MM.1S (cell line): Measurements from ENCODE around the gene KLRD1.

Experiments
- EZH2 ChIP-seq: fragments of 300-600 bp; sonication (generic); optimal IDR thresholded peaks from 2 replicates; pipeline ENCODE3; 2017; ENCODE audit warnings: low read depth, mild to moderate bottlenecking, antibody characterized with exemption, low read length, mixed read lengths
- EZH2phosphoT487 ChIP-seq: fragments of 300-600 bp; sonication (generic); IDR thresholded peaks from 2 replicates; pipeline ENCODE4 v1.6.1; 2018; ENCODE audit warnings: antibody characterized with exemption, low read length
- TF ChIP-seq, protein P1 (sequence below): fragments of 300-600 bp; sonication (generic); IDR thresholded peaks from 2 replicates; pipeline ENCODE4 v1.5.1; 2016; ENCODE audit warnings: antibody characterized with exemption, low read length, mixed read lengths

DNA sequence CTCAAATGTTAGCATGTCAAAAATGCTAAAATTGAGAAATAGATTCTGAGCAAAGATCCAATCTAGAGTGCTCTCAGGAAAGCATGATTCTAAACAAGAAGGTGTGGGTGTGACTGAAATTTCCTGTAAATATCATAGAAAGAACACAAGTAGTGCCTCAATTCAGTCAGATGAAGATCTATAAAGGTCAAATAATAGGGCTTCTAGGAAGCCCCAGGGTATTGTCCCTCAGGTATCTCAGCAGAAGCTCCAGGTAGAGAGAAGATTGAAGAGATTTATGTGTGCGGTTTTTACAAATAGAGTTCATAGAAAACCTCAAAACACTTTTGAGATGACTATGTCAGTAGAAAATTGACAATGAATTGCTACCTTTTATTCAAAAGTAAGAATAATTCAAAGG lies 13.0 kb downstream of the KLRD1 start:
- TF ChIP-seq, protein P1, sequence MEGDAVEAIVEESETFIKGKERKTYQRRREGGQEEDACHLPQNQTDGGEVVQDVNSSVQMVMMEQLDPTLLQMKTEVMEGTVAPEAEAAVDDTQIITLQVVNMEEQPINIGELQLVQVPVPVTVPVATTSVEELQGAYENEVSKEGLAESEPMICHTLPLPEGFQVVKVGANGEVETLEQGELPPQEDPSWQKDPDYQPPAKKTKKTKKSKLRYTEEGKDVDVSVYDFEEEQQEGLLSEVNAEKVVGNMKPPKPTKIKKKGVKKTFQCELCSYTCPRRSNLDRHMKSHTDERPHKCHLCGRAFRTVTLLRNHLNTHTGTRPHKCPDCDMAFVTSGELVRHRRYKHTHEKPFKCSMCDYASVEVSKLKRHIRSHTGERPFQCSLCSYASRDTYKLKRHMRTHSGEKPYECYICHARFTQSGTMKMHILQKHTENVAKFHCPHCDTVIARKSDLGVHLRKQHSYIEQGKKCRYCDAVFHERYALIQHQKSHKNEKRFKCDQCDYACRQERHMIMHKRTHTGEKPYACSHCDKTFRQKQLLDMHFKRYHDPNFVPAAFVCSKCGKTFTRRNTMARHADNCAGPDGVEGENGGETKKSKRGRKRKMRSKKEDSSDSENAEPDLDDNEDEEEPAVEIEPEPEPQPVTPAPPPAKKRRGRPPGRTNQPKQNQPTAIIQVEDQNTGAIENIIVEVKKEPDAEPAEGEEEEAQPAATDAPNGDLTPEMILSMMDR = no peak
- TF ChIP-seq EZH2 (no peak), EZH2phosphoT487 (no peak)
